GM12873 (cell line): Measurements from ENCODE around the gene TFCP2.

Source experiments
- CTCF ChIP-seq: IDR thresholded peaks from 2 replicates; pipeline ENCODE4 v1.5.1; 2012; ENCODE audit warnings: low read depth, mild to moderate bottlenecking, moderate library complexity, low read length, control low read depth; ENCODE audit not compliant: insufficient read depth; ENCODE audit errors: missing control alignments

Gene TFCP2

GRCh38 chr12:51171884-51172514, 936 bp downstream of the TFCP2 start:
- no peak for TF ChIP-seq CTCF

GRCh38 chr12:51163795-51164194, 9.1 kb downstream of the TFCP2 start:
- no peak for TF ChIP-seq CTCF

- TF ChIP-seq CTCF = no peak
Measured at GRCh38 chr12:51162217-51162616, 10.7 kb downstream of the TFCP2 start.

- TF ChIP-seq CTCF = no peak
Measured at GRCh38 chr12:51160814-51161459, 12.0 kb downstream of the TFCP2 start.

- no peak for TF ChIP-seq CTCF
Measured at GRCh38 chr12:51156245-51156765, 16.6 kb downstream of the TFCP2 start.

GRCh38 chr12:51152953-51153352, 20.0 kb downstream of the TFCP2 start:
- TF ChIP-seq CTCF = no peak

GRCh38 chr12:51150777-51151176, 22.2 kb downstream of the TFCP2 start:
- TF ChIP-seq CTCF = no peak
